ENCODE measurements around the gene TMPRSS11E. TPM values are rescaled to one million over a fixed set of nuclear protein-coding genes. Genes with fewer than 3 reads are reported as not detected.
"Not testable (repeated sequence)": the region's sequence is repeated elsewhere in the genome, so short reads cannot be mapped to it uniquely, and the experiment has no call there.

TMPRSS11E gene
- under 1 TPM in 1 of 4 donors, not detected in 3; 0.24 TPM for total RNA-seq

DNA sequence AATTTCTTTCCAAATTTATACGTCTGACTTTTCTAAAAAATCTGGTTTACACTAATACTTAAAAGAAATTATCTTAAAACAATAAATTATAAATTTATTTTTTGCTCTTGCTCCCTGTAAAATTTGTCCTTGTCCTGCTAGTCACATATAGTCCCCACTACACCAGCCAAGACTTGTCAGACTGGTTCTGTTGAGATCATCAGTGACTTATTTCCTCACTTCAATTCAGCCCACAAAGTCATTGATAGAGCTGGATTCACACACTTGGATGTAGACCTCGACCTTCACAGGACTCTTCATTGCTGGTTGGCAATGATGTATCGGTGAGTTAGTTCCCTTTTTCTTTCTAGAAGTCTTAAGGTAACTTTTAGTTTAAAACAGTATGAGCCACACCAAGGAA lies at the start of gene TMPRSS11E:
TSS of gene TMPRSS11E (plus strand) at position 263 of the 400 bp plus-strand sequence. CDS start at position 313, 50 bp downstream.
- Histone ChIP-seq H3K36me3 (no peaks in the 10 kb centered on the region), H3K27me3 (no peaks in the 10 kb centered on the region), H3K4me3 (replicated peaks in 1 of 3) (no peak within 1 kb of the TSS), H3K9me3 (no peaks in the 10 kb centered on the region), H3K4me1 (no peaks in the 10 kb centered on the region), H3K27ac (no peak within 1 kb of the TSS)
- WGBS, 2 donors = 63 to 69% methylated on average over 3 of the region's 3 CpGs
- no peak for TF ChIP-seq CTCF (IDR thresholded peaks at IDR 0.05)
- TF ChIP-seq POLR2A (IDR thresholded peaks at IDR 0.05) = no peak
- intact Hi-C loops (cut with DNase I) = no loop called here
- DNase-seq = no peak

- 87 to 92% methylated on average over 4 of the region's 4 CpGs for WGBS, 2 donors
- intact Hi-C loops (cut with DNase I) = no loop called here
- no peaks in the 10 kb centered on the region for H3K27me3 ChIP-seq
Observed at GRCh38 chr4:68399306-68399705, 48.0 kb upstream of the TMPRSS11E start.

DNA sequence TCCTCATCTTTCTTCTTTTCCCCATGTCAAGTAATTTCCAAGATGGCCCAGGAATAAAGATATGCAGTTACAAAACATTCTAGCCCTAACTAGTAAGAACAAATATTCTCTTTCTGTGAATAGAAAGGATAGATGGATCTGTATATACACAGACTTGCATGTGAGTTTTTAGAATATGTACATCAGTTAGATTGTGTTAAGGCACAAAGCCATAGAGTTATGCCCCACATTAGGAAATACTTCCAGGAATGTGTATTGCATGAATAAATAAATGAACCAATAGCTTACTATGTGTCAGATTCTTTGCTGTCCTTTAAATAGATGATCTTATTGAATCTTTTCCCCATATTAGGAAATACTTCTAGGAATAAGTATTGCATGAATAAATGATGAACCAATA lies 46.0 kb upstream of the TMPRSS11E start:
- Histone ChIP-seq H3K27ac (no peak overlapping the region), H3K4me3 (replicated peaks in 1 of 3) (no peak overlapping the region), H3K9me3 (no peaks in the 10 kb centered on the region), H3K36me3 (no peaks in the 10 kb centered on the region), H3K4me1 (no peaks in the 10 kb centered on the region), H3K27me3 (no peaks in the 10 kb centered on the region)
- no peak for DNase-seq
- no peak for TF ChIP-seq POLR2A (IDR thresholded peaks at IDR 0.05)
- no peak for TF ChIP-seq CTCF (IDR thresholded peaks at IDR 0.05)
- intact Hi-C loops (cut with DNase I) = no loop called here

More at GRCh38 chr4:68399306-68399705, 48.0 kb upstream of the TMPRSS11E start:
- Histone ChIP-seq H3K27ac (no peak overlapping the region), H3K4me1 (no peaks in the 10 kb centered on the region), H3K36me3 (no peaks in the 10 kb centered on the region), H3K4me3 (replicated peaks in 1 of 3) (no peak overlapping the region), H3K9me3 (no peaks in the 10 kb centered on the region)
- no peak for DNase-seq
- TF ChIP-seq POLR2A (IDR thresholded peaks at IDR 0.05) (no peak), CTCF (IDR thresholded peaks at IDR 0.05) (no peak)

DNA sequence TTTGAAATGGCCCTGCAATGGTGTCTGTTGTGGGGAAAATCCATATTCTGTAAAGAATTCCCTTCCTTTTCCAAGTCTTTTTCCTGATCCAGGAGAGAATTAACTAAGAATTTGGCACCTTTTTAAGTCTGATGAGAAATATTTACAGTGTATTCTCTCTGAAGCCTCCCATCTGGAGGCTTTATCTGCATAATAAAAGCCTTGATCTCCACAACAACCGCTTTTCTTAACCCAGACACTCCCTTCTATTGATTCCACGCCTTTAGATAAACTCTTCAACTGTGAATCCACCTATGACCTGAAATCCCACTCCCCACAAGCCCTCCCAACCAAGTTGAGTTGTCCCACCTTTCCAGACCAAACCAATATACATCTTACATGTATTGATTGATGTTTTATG lies 43.1 kb upstream of the TMPRSS11E start:
- Histone ChIP-seq H3K36me3 (no peaks in the 10 kb centered on the region), H3K4me1 (no peaks in the 10 kb centered on the region), H3K27me3 (no peaks in the 10 kb centered on the region), H3K27ac (no peak overlapping the region), H3K9me3 (no peaks in the 10 kb centered on the region), H3K4me3 (replicated peaks in 1 of 3) (no peak overlapping the region)
- intact Hi-C loops (cut with DNase I) = no loop called here
- TF ChIP-seq POLR2A (IDR thresholded peaks at IDR 0.05) (no peak), CTCF (IDR thresholded peaks at IDR 0.05) (no peak)
- WGBS, 2 donors = 59 to 61% methylated on average over 2 of the region's 2 CpGs
- no peak for DNase-seq

GRCh38 chr4:68405718-68406478 lies 41.4 kb upstream of the TMPRSS11E start:
- intact Hi-C loops (cut with DNase I); H3K4me1 ChIP-seq; H3K27me3 ChIP-seq; H3K9me3 ChIP-seq; H3K4me3 ChIP-seq (replicated peaks in 1 of 3); H3K27ac ChIP-seq; H3K36me3 ChIP-seq; DNase-seq: not testable (repeated sequence)
- 73 to 74% methylated on average over 13 of the region's 13 CpGs for WGBS, 2 donors
